ENCODE measurements around the gene RDX.
"Not testable (repeated sequence)": the region's sequence is repeated elsewhere in the genome, so short reads cannot be mapped to it uniquely, and the experiment has no call there.

RDX gene

DNA sequence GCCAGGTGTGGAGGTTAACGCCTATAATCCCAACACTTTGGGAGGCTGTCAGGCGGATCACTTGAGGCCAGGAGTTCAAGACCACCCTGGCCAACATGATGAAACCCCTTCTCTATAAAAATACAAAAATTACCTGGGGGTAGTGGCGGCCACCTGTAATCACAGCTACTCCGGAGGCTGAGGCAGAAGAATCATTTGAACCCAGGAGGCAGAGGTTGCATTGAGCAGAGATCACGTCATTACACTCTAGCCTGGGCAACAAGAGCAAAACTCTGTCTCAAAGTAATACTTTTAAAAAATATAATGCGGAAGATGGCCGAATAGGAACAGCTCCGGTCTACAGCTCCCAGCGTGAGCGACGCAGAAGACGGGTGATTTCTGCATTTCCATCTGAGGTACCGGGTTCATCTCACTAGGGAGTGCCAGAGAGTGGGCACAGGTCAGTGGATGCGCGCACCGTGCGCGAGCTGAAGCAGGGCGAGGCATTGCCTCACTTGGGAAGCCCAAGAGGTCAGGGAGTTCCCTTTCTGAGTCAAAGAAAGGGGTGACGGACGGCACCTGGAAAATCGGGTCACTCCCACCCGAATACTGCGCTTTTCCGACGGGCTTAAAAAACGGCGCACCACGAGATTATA, 87.6 kb downstream of the RDX start:
- not testable (repeated sequence) for FAIRE-seq; DNase-seq (ENCODE audit: insufficient read length, low spot score)

DNA sequence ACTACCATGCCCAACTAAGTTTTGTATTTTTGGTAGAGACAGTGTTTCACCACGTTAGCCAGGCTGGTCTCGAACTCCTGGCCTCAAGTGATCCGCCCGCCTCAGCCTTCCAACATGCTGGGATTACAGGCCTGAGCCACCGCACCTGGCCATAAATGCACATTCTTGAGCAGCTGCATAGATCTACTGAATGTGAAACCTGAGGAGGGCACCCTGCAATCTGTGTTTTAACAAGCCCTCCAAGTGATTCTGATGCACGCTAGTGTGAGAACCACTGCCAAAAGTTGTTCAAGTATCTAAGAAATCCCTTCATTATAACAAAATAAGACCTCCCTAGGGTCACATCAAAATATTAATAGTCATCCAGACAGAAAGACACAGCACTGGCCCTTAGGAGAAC, 89.3 kb downstream of the RDX start:
- FAIRE-seq: no peak
- no peak for DNase-seq (ENCODE audit: insufficient read length, low spot score)

DNA sequence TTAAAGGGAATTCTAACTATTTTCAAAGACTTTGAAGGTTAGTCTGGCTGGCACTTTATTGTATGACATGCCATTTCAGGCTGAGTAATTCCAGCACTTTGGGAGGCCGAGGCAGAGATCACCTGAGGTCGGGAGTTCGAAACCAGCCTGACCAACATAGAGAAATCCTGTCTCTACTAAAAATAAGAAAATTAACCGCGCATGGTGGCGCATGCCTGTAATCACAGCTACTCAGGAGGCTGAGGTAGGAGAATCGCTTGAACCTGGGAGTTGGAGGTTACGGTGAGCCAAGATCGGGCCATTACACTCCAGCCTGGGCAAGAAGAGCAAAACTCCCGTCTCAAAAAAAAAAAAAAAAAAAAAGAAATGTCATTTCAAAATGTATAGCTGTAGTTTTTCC, 95.6 kb downstream of the RDX start:
- FAIRE-seq: no peak
- no peak for DNase-seq (ENCODE audit: insufficient read length, low spot score)

DNA sequence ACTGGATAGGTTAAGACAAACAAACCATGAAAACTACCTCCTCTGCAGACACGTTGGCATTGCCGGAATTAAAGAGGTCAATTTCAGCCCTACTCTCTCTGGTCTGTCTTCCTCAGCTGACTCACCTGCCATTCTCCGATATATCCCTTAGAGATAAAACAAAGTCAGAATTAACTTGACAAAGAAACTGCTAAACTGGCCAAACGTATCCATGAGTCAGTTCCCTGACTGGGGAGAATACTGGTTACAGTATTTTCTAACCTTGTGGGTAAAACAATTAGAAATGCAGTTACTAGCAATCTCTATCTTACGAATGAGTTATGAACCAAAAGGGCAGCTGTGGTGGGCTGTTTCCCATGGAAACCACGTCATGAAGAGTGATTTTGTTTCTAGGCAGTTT, 96.2 kb downstream of the RDX start:
- FAIRE-seq (no peak), DNase-seq (ENCODE audit: insufficient read length, low spot score) (no peak)

DNA sequence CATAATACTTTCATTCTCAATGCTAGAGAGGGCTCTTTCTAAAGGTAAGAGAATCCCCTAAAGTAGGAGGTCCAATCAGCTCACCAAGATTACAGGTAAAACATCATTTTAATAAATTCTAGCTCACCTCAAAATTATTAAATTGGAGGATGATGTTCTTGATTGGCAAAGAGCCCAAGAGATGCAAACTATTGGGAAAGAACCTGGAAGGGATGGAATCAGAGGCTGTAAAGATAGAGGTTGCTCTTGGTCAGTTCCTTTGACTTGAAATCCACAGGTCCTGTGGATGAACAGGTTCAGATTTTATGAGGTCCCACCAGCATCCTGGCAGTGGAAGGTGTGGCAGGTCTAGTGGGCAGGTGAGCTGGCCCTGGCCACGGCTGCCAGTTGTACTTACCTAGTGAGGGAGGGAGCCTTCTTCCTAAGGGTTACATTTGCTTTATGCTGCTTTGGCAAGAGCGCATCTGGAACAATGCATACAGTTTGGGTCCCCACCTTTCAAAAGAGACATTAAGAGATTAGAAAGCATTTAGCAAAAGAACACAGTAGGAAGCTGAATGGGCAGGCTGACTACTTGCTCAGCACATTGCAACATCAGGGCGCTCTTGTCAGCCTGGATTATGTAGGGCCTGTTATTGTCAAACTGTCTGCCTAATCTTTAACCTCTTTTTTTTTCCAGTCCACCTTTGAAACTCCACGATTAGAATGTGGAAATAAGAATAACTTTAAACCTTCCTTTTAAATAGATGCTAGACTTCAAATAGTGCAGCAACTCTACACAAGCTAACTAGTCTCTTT, 97.0 kb downstream of the RDX start:
- DNase-seq (ENCODE audit: insufficient read length, low spot score): no peak
- FAIRE-seq: no peak

DNA sequence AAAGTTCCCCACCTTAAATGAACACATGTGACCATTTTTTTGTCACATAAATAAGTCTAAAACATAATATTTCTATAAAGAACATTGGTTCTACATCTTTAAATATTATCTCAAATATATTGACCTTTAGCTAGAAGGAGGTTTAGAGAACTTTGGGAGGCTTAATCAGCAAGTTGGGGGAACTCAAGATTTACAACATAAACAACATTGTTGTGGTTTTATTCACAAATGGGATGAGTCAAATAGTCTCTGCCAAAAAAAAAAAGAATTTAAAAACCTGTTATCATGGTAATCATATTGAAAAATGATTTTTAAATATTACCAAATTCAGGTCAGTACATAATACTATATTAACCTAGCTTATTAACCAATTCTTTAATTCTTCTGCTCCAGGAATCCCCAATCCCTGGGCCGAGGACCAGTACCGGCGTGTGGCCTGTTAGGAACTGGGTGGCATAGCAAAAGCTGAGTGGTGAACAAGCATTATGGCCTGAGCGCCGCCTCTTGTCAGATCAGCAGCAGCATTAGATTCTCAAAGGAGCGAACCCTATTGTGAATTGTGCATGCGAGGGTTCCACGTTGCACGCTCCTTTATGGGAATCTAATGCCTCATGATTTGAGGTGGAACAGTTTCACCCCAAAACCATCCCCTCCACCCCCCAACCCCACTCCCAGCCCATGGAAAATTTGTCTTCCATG, 98.2 kb downstream of the RDX start:
- DNase-seq (ENCODE audit: insufficient read length, low spot score) (no peak), FAIRE-seq (no peak)

DNA sequence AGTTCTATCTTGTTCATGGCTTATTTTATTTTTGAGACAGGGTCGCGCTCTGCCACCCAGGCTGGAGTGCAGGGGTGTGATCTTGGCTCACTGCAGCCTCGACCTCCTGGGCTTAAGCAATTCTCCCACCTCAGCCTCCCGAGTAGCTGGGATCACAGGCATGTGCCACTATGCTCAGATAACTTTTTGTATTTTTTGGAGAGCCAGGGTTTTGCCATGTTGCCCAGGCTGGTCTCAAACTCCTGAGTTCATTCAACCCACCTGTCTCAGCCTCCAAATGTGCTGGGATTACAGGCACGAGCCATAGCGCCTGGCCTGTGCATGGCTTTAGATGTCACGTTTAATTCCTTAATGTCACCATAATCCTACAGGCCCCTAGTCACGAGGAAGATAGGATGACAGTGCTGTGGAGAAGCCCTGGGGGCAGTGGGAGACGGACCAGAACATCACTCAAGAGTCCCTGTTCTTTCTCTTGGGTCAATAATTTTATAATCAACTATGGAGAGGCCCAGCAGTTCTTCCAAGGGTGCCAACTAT, 99.5 kb downstream of the RDX start:
- FAIRE-seq (no peak), DNase-seq (ENCODE audit: insufficient read length, low spot score) (no peak)

DNA sequence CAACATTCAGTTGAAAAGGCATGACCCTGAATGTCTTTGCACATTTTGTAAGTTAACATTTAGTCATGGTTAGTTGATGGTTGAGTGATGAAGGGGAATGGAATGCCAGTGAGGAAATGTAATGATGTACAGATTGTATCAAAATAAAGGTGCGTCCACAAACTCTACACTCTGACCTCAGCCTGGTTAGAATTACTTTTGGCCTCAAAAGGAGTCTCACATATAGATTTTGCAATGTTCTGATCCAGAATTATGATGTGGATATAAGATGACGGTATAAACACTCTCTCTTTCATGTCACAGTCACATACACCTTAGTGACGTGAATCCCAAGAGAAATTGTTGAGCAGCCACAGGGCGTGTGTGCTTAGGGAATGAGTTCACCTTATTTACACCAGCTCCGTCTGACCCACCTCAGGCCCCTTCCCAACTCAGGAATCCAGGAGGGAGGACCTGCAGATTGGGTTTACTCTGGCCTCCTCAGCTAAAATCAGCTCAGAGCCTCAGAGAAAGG, 100.1 kb downstream of the RDX start:
- no peak for FAIRE-seq
- no peak for DNase-seq (ENCODE audit: insufficient read length, low spot score)

DNA sequence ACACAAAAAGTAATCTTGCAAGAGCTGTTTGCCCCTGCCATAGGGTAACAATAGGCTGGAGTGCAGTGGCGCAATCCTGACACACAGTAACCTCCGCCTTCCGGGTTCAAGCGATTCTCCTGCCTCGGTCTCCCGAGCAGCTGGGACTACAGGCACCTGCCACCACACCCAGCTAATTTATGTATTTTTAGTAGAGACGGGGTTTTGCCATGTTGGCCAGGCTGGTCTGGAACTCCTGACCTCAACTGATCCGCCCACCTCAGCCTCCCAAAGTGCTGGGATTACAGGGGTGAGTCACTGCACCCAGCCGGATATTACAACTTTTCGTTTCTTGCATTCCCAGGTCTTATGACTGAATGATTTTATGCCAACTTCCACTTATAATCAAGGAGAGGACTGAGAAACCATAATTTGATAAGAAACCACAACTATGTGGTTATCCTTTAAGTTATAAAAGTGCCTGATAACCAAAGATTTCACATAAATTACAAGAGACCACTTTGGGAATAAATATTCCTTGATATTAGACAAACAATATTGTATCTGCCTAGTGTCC, 102.1 kb downstream of the RDX start:
- not testable (repeated sequence) for DNase-seq (ENCODE audit: insufficient read length, low spot score); FAIRE-seq

DNA sequence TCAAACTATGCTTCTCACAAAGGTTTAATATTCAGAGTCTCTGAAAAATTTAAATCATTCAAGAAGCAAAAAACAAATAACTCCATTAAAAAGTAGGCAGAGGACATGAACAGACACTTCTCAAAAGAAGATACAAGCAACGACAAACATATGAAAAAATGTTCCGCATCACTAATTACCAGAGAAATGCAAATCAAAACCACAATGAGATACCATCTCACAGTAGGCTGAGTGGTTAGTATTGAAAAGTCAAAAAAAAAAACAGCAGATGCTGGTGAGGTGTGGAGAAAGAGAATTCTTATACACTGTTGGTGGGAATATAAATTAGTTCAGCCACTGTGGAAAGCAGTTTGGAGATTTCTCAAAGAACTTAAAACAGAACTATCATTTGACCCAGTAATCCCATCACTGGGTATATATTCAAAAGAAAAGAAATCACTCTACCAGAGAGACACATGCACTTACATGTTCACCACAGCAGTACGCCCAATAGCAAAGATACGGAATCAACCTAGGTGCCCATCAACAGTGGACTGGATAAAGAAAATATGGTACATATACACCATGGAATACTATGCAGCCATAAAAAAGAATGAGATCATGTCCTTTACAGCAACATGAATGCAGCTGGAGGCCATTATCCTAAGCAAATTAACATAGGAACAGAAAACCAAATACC, 103.7 kb downstream of the RDX start:
- not testable (repeated sequence) for DNase-seq (ENCODE audit: insufficient read length, low spot score)
- peak; percentile 61 for FAIRE-seq

DNA sequence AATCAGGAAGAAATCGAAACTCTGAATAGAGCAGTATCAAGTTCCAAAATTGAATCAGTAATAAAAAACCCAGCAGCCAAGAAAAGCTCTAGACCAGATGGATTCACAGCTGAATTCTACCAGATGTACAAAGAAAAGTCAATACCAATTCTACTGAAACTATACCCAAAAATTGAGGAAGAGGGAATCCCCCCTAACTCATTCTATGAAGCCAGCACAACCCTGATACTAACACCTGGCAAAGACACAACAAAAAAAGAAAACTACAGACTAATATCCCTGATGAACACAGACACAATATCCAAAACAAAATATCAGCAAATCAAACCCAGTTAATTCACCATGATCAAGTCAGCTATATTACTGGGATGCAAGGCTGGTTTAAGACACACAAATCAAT, 105.5 kb downstream of the RDX start:
- FAIRE-seq (no peak), DNase-seq (ENCODE audit: insufficient read length, low spot score) (no peak)

DNA sequence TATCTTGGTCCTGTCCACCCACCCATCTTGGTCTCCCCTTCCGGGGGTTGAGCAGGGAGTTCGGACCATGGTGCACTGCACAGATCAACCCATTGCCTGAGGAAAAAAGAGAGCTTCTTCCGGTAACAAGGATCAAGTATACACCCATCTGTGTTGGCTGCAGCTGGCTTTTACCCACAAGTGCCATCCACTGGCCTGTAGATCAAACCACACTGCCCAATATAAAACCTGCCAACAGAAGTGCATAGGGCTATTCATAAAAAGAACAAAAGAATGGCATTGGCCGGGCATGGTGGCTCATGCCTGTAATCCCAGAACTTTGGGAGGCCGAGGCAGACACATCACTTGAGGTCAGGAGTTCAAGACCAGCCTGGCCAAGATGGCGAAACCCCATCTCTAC, 108.7 kb downstream of the RDX start:
- DNase-seq (ENCODE audit: insufficient read length, low spot score): no peak
- no peak for FAIRE-seq

DNA sequence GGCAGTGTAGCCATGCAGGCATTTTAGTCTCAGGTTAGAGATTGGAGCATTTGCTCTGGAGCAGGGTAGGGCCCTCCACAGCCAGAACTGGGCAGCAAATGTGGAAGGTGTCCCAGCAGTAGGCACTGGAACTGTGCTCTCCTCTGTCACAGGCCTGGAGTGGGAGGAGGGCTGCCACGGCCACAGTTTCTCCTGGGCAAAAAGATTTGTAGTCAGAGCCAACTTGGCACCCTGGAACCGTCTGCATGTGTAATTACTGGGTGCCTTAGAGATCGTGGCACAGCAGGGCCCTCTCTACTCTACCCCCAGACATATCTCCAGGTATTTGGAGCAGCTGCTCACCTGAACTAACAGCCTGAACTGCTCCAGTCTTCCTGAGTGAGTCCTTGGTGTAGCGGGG, 109.5 kb downstream of the RDX start:
- FAIRE-seq: no peak
- no peak for DNase-seq (ENCODE audit: insufficient read length, low spot score)

DNA sequence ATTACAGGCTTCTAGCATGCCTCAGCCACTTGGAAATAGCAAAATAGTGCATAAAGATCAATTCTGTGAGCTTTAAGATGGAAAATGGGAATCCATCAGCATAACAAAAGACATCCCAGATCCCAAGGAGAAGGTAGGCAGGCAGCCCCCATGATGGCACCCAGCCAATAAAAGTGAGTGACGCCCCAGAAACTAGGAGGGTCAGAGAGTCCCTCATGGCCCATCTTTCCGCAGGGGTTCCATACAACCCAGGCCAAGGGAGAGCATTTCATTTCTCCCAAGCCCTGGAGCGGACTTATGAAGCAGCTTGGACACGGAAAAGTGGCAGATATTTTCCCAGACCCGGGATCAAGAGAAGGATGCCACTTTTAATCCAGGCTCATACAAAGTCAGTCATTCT, 110.0 kb downstream of the RDX start:
- FAIRE-seq: no peak
- DNase-seq (ENCODE audit: insufficient read length, low spot score): no peak

DNA sequence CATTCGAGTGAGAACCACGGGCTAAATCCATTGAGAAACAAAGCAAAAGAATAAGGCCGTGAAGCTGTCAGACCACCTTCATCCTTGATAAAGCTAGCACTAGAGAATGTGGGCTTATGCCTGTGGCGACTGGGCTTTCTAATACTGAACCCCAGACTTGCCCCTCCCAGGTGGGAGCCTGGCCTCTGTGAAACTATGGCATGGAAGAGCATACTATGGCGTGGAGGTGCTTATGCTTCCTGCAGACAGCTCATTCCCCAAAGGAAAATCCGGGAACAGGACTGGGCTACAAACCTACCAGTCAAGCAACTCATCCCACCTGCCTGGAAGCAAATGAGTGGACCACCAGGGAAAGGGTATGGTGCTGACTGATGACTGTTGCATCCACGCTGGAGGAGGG, 110.8 kb downstream of the RDX start:
- FAIRE-seq: no peak
- DNase-seq (ENCODE audit: insufficient read length, low spot score): no peak

DNA sequence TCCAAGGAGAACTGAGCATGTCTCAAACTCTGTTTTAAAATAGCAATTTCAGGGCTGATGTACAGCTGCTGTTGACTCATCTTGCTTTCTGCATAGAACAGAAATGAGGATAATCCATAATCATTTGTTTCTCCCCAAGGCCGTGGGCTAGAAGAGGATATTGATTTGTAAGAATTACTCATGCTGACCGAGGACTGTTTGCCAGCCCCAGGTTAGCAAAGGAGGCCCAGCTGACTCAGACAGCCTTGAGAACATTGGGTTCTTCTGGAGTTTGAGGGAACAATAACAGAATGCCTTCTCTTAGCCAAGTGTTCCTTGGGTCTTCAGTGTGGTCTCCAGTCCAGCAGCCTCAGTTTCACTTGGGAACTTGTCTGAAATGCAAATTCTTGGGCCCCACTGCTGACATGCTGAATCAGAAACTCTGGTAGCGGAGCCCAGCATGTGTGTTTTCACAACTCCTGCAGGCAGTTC, 111.3 kb downstream of the RDX start:
- DNase-seq (ENCODE audit: insufficient read length, low spot score) (no peak), FAIRE-seq (no peak)

DNA sequence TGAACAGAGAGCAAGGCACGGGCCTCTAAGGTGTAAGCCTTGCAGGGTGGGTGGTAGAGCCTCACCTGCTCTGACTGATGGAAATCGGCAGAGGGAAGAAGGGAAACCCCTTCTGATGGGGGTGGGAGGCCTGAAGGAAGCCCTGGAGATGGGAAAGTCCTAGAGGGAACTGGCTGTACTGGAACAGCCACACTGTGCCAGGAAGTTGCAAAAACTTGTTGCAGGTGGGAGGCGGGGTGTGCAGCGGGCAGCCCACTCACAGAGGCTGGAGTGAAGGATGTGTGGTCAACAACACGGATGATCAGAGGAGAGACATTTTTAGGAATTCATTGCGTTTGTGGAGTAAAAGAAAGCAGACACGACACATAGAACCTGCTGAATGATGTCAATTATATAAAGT, 112.0 kb downstream of the RDX start:
- no peak for FAIRE-seq
- DNase-seq (ENCODE audit: insufficient read length, low spot score): no peak

DNA sequence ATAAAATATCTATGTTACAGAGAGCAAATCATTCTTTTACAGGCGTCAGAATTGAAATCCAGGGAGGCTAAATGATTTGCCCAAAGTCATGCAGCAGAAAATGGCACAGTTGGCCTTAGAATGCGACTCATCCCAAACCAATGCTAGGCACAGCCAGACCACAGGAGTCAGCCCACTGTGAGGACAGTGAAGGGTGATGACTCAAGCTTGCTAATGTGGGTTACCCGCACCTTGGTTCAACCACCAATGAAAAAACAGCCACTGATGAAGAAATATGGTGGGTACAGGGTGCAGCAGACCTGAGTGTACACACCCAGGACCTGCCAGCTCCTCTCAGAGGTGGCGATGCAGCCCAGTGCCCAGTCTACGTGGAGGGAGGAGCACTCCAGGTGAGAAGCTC, 113.5 kb downstream of the RDX start:
- DNase-seq (ENCODE audit: insufficient read length, low spot score) (no peak), FAIRE-seq (no peak)

DNA sequence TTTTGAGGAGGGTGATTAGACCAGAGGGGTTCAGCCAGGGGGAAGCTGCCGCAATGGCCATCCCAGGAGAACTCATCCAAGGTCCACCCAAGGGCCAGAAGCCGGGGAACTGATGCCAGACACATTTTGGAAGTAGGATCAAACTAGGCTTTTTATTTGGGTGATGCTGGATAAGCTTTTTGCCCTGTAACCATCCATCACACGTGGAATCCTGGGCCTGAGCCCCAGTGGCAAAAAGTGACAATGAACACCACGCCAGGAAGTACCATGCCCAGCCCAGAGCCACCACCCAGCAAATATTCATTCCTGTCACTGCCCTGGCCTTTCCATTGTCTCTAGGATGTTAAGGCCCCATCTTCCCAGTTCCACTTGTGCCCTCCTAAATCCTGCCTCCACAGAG, 117.3 kb downstream of the RDX start:
- DNase-seq (ENCODE audit: insufficient read length, low spot score) (no peak), FAIRE-seq (no peak)

DNA sequence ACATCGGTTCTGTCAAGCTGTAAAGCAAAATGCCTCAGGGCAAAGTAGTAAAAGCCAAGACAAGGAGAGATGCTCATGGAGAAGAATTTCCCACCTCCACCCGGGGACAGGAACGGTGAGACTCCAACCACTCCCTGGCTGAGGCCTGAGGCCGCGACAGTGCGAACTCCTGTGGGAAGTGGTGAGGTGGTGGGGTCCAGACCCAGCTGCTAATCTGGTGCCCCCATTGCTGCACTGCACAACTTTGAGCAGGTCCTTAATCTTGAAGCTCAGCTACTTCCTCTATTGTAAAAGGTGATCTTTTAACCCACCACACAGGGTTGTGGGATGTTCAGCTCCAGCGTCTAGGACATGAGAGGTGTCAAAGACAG, 119.3 kb downstream of the RDX start:
- no peak for FAIRE-seq
- no peak for DNase-seq (ENCODE audit: insufficient read length, low spot score)

Data from GM19239 (cell line).